ENCODE results near the gene CUTC. TPM values are rescaled to one million over a fixed set of nuclear protein-coding genes. Genes with fewer than 3 reads are reported as not detected.
"Not testable (repeated sequence)": the region's sequence is repeated elsewhere in the genome, so short reads cannot be mapped to it uniquely, and the experiment has no call there.

CUTC gene
- total and polyA plus RNA-seq, 2 donors (not counting 1 experiment from before 2014, with no cell fraction given), result 19.4 to 22.6 TPM

- H3K27ac ChIP-seq (ENCODE audit: insufficient read depth, low read length), result no peak overlapping the region
- H3K4me1 ChIP-seq (ENCODE audit: control insufficient read depth, extremely low read depth, insufficient read depth, low read length), result peaks cover 5% of the 10 kb centered on the region
- TF ChIP-seq, protein P1, sequence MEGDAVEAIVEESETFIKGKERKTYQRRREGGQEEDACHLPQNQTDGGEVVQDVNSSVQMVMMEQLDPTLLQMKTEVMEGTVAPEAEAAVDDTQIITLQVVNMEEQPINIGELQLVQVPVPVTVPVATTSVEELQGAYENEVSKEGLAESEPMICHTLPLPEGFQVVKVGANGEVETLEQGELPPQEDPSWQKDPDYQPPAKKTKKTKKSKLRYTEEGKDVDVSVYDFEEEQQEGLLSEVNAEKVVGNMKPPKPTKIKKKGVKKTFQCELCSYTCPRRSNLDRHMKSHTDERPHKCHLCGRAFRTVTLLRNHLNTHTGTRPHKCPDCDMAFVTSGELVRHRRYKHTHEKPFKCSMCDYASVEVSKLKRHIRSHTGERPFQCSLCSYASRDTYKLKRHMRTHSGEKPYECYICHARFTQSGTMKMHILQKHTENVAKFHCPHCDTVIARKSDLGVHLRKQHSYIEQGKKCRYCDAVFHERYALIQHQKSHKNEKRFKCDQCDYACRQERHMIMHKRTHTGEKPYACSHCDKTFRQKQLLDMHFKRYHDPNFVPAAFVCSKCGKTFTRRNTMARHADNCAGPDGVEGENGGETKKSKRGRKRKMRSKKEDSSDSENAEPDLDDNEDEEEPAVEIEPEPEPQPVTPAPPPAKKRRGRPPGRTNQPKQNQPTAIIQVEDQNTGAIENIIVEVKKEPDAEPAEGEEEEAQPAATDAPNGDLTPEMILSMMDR (conservative IDR thresholded peaks at IDR 0.05 in 1 of 2, IDR thresholded peaks at IDR 0.05 in 1 of 2; ENCODE audit: low read depth in 1 of 2, low read length in 2 of 2), result no peak
- no peak for TF ChIP-seq EZH2 (IDR thresholded peaks at IDR 0.05; ENCODE audit: low read length, missing control alignments)
- H3K36me3 ChIP-seq (ENCODE audit: control insufficient read depth, insufficient read depth, low read length), result no peaks in the 10 kb centered on the region
- no peak overlapping the region for H2AFZ ChIP-seq (ENCODE audit: low read length)
- peak; percentile 31 to 36 for DNase-seq (ENCODE audit: low read depth in 2 of 2)
- no peaks in the 10 kb centered on the region for H3K9me3 ChIP-seq (ENCODE audit: control insufficient read depth, insufficient read depth, low read depth, low read length)
- H3K79me2 ChIP-seq (ENCODE audit: control insufficient read depth, insufficient read depth, low read length), result peaks cover 14% of the 10 kb centered on the region
- peak overlapping the region; percentile 22 to 97 (median 58) for H3K4me3 ChIP-seq (replicated peaks in 1 of 4; ENCODE audit: control extremely low read depth in 1 of 4, insufficient read depth in 1 of 4, low read depth in 3 of 4, low read length in 4 of 4)
- H3K9ac ChIP-seq (ENCODE audit: insufficient read depth, low read length), result no peak overlapping the region
- H3K27me3 ChIP-seq (ENCODE audit: control insufficient read depth, insufficient read depth, low read length), result no peaks in the 10 kb centered on the region
- H3K4me2 ChIP-seq (ENCODE audit: extremely low read depth, insufficient read depth, low read length), result peak overlapping the region; percentile 70
- no peaks in the 10 kb centered on the region for H4K20me1 ChIP-seq (ENCODE audit: control insufficient read depth, extremely low read depth, insufficient read depth, low read length)
These were observed 1.3 kb downstream of the CUTC start for GRCh38 chr10:99733366-99733765.

DNA sequence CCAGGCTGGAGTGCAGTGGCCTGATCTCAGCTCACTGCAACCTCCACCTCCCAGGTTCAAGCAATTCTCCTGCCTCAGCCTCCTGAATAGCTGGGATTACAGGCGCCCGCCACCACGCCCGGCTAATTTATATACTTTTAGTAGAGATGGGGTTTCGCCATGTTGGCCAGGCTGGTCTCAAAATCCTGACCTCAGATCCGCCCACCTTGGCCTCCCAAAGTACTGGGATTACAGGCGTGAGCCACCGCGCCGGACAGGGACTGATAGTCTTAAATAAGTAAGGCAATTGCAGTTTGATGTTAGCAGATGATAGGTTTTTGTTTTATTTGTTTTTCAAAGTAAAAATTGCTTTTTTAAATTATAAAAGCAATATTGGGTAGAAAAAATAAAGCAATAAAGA lies 2.1 kb downstream of the CUTC start:
- not testable (repeated sequence) for H4K20me1 ChIP-seq (ENCODE audit: control insufficient read depth, extremely low read depth, insufficient read depth, low read length); H3K9ac ChIP-seq (ENCODE audit: insufficient read depth, low read length); H2AFZ ChIP-seq (ENCODE audit: low read length); H3K9me3 ChIP-seq (ENCODE audit: control insufficient read depth, insufficient read depth, low read depth, low read length); H3K4me1 ChIP-seq (ENCODE audit: control insufficient read depth, extremely low read depth, insufficient read depth, low read length); H3K27ac ChIP-seq (ENCODE audit: insufficient read depth, low read length); DNase-seq (ENCODE audit: low read depth in 2 of 2); H3K4me2 ChIP-seq (ENCODE audit: extremely low read depth, insufficient read depth, low read length); H3K36me3 ChIP-seq (ENCODE audit: control insufficient read depth, insufficient read depth, low read length); H3K4me3 ChIP-seq (replicated peaks in 1 of 4; ENCODE audit: control extremely low read depth in 1 of 4, insufficient read depth in 1 of 4, low read depth in 3 of 4, low read length in 4 of 4); H3K27me3 ChIP-seq (ENCODE audit: control insufficient read depth, insufficient read depth, low read length)
- H3K79me2 ChIP-seq (ENCODE audit: control insufficient read depth, insufficient read depth, low read length), result peaks cover 14% of the 10 kb centered on the region

GRCh38 chr10:99740260-99740659 lies 8.2 kb downstream of the CUTC start:
- peaks cover 5% of the 10 kb centered on the region for H3K4me1 ChIP-seq (ENCODE audit: control insufficient read depth, extremely low read depth, insufficient read depth, low read length)
- H3K9ac ChIP-seq (ENCODE audit: insufficient read depth, low read length), result no peak overlapping the region
- TF ChIP-seq EZH2 (IDR thresholded peaks at IDR 0.05; ENCODE audit: low read length, missing control alignments), result no peak
- TF ChIP-seq, protein P1 (conservative IDR thresholded peaks at IDR 0.05 in 1 of 2, IDR thresholded peaks at IDR 0.05 in 1 of 2; ENCODE audit: low read depth in 1 of 2, low read length in 2 of 2), result no peak
- H3K9me3 ChIP-seq (ENCODE audit: control insufficient read depth, insufficient read depth, low read depth, low read length), result no peaks in the 10 kb centered on the region
- H3K79me2 ChIP-seq (ENCODE audit: control insufficient read depth, insufficient read depth, low read length), result no peaks in the 10 kb centered on the region
- no peak overlapping the region for H3K27ac ChIP-seq (ENCODE audit: insufficient read depth, low read length)
- H3K36me3 ChIP-seq (ENCODE audit: control insufficient read depth, insufficient read depth, low read length), result no peaks in the 10 kb centered on the region
- no peak overlapping the region for H3K4me3 ChIP-seq (replicated peaks in 1 of 4; ENCODE audit: control extremely low read depth in 1 of 4, insufficient read depth in 1 of 4, low read depth in 3 of 4, low read length in 4 of 4)
- H3K27me3 ChIP-seq (ENCODE audit: control insufficient read depth, insufficient read depth, low read length), result no peaks in the 10 kb centered on the region
- no peak overlapping the region for H3K4me2 ChIP-seq (ENCODE audit: extremely low read depth, insufficient read depth, low read length)
- H2AFZ ChIP-seq (ENCODE audit: low read length), result no peak overlapping the region
- DNase-seq (ENCODE audit: low read depth in 2 of 2), result no peak
- no peaks in the 10 kb centered on the region for H4K20me1 ChIP-seq (ENCODE audit: control insufficient read depth, extremely low read depth, insufficient read depth, low read length)

All from fibroblast of lung (primary cell).